ENCODE measurements around the gene CABLES1.

CABLES1 gene

GRCh38 chr18:23169673-23170044, 34.4 kb downstream of the CABLES1 start:
- DNase-seq (ENCODE audit: low read depth): no peak

GRCh38 chr18:23170137-23170536, 34.9 kb downstream of the CABLES1 start:
- DNase-seq (ENCODE audit: low read depth): no peak

DNA sequence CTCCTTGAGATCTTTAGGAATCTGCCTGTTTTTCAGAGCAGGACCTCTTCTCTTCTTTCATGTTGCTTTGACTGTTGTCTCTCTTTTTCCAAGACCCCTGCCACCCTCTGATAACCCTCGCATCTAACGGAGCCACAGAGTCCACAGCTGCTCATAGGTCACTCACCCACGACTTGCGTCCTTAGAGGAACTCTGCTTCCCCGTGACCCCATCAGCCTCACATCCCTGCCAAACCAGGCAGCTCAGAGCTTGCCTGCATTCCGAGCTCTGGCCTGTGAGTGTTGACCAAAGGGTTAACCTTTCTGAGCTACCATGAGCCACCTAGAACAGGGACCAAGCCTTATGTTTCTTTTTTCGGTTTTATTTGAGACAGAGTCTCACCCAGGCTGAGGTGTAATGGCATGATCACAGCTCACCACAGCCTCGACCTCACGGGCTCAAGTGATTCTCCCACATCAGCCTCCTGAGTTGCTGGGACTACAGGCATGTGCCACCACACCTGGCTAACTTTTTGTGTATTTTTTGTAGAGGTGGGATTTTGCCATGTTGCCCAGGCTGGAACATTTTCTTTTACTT, 36.4 kb downstream of the CABLES1 start:
- DNase-seq (ENCODE audit: low read depth): no peak

DNA sequence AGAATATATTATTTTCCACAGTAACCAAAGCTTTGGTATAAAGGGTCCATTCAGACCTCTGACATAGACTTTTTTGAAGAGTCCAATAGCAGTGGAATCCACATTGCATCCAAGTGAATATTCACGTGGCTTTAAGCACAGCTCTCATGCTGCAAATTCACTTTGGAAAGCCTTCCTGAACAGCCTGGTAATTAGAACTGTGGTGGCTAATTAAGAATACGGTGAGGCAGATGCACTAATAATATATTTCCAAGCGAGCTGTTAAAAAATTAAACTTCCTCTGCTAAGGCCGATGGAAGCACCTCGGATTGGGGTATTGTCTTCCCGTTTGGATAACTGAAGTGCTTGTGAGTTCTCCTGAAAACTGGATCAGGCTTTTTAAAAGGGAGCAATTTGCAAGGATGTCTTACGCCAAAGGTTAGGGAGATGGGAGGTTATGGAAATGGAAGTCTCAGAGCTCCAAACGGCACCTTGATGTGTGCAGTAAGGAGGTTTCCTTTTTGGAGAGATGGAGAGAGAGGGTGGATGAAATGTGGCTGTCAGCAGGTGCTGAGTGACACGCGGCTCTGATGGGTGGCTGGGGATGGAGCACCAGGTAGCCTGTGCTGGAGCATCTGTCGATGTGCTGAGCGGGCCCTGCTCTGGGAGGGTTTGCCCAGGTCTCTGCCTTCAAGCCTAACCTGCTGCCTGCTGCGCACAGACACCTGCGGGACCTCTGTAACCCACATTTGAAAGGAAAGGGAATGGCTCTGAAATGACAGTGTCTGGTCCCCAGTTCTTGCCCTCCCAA, 37.5 kb downstream of the CABLES1 start:
- DNase-seq (ENCODE audit: low read depth): no peak

DNA sequence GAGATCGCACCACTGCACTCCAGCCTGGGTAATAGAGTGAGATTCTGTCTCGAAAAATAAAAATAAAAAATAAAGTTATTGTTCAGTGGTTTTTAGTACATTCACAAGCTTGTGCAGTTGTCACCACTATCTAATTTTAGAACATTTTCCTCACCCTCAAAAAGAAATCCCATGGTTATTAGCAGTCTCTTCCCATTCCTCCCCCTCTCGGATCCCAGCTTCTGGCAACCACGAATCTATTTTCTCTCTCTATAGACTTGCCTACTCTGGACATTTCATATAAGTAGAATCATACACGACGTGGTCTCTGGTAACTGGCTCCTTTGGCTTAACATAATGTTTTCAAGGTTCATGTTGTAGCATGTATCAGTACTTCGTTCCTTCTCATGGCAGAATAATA, 38.6 kb downstream of the CABLES1 start:
- DNase-seq (ENCODE audit: low read depth): no peak

DNA sequence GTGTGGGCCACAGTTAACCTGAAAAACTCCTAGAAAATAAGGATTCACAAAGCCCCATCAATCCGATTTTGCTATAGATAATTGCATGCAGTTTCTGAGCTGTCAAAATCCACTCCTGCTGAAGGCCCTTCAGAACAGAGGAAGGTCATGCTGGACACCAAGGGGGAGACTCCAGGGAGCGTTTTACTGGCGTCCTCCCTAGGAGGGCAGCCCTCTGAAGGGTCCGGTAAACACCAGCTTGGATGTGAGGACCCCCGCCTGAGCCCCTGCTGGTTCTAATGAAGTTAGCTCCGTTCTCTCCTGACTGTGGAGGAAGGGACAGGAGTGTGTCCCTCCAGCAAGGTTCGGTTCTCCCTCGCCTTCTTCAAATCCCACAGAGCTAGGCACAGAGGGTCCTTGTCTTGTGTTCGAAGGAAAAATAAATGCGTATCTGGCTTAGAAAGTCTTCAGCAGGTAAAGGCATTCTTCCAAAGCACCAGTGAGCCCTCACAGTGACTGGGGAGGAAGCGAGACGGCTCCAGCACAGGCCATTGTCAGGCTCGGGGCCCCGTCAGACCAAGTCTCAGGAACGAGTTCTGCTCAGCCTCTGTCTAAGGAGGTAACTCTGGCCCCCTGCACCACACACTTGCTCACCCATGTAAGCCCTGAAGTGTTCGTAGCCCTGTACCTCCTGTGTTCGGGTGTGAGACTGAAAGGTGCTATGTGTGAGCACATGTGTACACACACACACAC, 41.6 kb downstream of the CABLES1 start:
- no peak for DNase-seq (ENCODE audit: low read depth)

GRCh38 chr18:23177433-23178072, 42.3 kb downstream of the CABLES1 start:
- DNase-seq (ENCODE audit: low read depth): no peak

- no peak for DNase-seq (ENCODE audit: low read depth)
Measured at GRCh38 chr18:23178201-23178600, 42.9 kb downstream of the CABLES1 start.

- DNase-seq (ENCODE audit: low read depth): no peak
Measured at GRCh38 chr18:23178661-23179081, 43.4 kb downstream of the CABLES1 start.

DNA sequence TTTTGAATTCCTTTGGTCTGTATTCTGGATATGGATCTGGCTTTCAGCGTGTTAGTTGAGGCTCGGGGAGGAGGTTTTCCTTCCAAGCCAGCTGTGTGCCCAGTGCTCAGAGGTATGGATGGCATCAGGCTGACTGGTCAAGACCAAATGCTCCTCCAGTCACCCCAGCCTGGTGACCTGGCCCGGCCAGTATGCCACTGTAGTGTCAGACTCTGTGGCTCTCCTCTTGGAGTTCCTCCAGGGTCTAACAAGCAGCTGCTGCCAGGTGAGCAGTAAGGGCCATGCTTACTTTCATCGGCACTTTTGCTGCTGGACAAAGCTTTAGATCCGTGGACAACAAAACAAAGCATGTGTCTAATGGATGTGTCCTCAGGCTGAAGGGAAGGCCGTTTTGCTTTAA, 44.1 kb downstream of the CABLES1 start:
- no peak for DNase-seq (ENCODE audit: low read depth)

DNA sequence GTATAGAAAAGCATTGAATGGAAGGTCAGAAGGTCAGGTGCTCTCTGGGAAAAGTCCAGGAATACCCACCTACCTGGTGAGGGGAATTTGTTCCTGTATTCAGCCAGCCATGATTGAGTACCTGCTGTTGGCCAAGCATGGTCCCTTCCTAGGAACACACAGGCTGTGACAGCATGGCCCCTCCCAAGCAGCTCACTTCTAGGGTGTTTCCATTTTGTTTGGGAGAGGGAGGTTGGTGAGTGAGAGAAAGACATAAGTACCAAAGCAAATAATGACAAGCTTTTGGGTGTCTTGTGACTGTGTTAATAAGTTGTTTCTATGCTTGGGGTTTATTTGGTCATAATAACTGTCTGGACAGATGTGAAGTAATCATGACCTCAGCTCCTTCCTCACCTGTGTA, 46.3 kb downstream of the CABLES1 start:
- no peak for DNase-seq (ENCODE audit: low read depth)

GRCh38 chr18:23182606-23183005, 47.3 kb downstream of the CABLES1 start:
- no peak for DNase-seq (ENCODE audit: low read depth)

DNA sequence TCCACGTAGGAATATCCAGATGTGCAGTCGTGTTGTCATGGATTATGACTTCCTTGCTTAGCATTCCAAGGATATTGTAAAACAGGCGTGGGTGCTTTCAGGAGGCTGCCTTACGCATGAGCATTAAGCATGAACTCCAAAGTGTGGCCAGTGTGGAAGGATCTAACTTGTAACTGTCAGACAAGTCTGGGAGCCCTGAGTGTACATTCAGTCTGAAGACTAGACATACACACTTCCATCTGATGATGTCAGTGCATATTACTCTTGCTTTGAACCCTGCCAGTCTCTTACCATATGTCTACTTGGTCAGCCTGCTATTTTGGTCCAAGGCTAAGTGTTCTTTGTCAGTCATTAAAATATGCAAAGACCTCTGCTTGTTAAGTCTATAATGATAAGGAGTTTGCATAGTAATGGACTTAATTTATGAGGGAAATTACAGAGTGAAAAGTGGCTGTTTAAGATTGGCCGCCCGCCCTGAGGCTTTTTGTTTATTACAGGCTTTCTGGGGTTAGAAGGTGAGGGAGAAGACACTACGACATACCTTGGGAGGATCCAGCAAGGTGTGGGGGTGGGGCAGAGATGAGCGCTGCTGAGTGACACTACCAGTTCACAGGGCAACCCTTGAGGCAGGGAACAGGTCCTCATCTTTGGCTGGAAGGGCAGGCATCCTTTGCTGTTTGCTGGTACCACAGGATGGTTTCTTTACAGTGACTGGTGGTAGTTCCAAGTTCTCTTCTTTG, 48.3 kb downstream of the CABLES1 start:
- no peak for DNase-seq (ENCODE audit: low read depth)

DNA sequence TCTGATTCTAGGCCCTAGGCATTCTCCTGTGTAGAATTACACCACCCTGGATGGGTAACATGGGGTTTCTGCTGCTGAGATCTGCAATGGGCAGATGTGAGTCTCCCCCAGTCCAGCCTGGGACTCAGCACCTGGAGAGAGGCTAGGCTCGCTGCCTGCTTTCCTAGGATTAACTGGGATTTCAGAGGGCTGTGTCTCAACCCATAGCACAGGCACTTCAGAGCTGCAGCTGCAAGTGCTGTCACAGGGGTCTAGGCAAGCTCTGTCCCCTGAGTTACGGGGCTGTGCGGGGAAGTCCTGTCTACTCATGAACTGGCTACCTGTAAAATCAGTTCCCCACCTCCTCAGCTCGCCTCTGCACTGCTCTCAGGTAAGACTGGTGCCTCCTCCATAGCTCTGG, 51.5 kb downstream of the CABLES1 start:
- DNase-seq (ENCODE audit: low read depth): no peak

GRCh38 chr18:23188068-23188760, 52.9 kb downstream of the CABLES1 start:
- no peak for DNase-seq (ENCODE audit: low read depth)

DNA sequence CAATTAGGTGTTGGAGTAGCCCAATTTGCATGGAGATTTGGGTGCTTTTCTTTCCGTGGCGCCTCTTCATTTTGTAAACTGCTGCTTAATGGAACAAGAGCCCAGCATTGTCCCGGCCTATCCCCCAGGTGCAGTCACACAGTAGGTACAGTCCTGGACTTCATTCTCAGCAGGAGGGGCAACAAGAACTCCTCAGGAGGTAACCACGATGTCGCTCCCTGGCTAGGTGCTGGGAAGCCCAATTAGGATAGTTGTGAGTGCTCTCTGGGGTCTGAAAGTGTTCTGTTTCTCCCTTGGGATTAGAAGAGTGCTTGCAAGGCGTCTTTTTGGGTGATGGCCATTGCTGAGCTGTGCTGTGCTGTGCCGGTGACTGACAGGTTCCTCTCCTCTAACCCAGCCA, 53.8 kb downstream of the CABLES1 start:
- no peak for DNase-seq (ENCODE audit: low read depth)

DNA sequence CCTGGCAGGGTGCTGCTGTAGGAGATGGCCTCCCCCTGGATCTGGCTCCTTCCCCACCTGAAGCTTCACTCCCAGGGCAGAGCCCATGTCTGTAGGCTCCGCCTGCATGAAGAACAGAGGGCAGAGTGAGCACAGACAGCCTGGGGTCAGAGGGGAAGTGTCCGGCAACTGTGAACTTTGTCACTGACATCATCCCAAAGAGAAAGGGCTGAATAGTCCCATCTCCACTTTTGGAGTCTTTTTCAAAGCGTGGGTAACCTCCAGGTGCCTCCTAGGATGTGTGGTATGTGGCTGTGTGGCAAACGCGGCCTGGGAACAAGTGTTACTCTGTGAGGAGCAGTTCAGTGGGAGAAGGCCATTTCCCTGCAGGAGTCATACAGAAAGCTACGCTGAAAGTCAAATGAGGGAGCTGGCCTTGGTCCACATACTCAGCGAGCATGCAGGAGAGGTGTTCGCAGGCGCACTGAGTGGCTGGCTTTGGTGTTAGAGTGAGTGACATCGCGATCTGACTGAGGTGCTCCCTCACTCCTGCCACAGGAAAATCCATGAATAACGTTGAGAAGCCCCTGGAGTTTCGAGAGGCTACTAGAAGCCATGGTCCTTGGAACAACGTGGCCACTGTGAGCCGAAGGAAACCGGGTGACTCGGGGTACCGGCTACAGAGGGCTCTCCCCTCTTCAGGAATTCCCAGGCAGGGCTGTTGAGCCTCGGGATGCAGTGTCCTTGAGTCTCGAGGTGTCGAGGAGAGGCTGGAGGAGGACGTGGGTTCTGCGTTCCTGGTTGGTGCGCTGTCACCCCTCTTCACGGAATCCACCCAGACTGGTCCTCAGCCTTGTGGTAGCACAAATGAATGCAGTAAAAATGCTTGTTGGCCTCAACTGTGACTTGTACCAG, 54.7 kb downstream of the CABLES1 start:
- no peak for DNase-seq (ENCODE audit: low read depth)

GRCh38 chr18:23191232-23191631, 55.9 kb downstream of the CABLES1 start:
- no peak for DNase-seq (ENCODE audit: low read depth)

GRCh38 chr18:23193742-23194141, 58.5 kb downstream of the CABLES1 start:
- no peak for DNase-seq (ENCODE audit: low read depth)
